HG03064 (cell line): ENCODE measurements around the gene LRP4.

Source experiments
- ATAC-seq: cut with Tn5 transposase; IDR thresholded peaks from one replicate; pipeline ENCODE4 v1.9.1; 2021; ENCODE audit warnings: low read depth; ENCODE audit not compliant: unreplicated experiment

Gene LRP4

DNA sequence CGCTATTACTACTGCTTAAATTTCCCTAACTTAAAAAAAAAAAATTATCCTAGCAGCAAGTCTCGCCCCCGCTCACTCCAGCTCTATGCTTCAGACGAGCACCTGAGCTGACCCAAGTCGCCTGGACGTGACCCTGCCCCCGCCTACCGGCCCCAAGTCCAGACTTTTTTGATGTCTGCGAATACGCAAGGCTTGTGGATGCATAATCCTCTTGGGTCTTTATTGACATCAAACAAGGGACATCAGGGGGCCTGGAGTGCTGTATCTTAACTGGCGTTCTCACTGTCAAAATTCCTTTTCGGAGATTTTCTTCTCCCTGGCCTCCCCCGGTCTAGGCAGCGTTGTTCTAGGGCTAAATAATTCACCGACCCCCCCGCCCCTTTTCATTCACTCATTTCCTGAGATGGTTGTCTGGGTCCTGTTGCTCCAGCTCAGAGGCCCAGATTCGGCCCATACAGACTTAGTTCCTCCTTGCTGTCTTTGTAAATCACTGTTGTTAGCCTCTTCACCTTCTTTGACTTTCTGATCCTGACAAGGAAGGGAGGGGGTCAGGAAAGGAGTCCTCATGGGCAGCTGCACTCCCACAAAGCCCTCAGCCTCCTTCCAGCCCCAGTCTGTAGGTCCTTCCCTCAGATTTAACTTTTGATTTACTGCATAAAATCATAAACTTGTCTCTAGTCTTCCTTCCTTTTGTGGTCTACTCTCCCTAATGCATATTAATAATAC is 601 bp upstream of the LRP4 start:
- no peak for ATAC-seq

GRCh38 chr11:46917762-46918082 is 628 bp downstream of the LRP4 start:
- ATAC-seq: no peak

DNA sequence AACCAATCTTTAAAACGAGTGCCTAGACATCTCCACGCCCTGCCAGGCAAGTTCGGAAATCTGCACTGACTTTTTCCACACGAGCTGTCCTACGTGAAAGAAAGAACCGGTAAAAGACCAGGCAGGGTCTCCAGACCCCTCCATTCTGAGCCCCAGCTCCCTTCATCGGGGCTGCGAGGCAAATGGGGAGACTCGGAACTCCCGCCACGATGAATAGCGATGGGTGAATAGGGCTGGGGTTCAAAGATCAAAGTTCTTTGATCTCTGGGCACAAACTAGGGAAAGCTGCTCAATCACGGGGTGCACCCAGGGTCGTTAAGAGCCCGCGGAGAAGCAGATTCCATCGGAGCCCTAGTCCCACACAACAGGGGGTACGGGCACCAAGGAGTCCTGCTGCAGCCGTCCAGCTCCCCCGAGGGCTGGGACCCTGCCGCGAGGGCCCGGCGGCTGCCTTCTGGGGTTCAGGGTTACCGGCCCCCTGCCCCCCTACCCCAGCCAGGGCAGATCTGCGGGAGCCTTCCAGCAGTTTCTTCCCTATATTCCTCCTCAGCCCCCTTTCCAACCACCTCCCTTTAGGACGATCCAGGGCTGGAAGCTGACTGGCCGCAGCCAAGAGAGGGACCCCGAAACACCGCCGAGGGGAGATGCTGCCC is 1.1 kb downstream of the LRP4 start:
- no peak for ATAC-seq

- ATAC-seq: no peak
Observed at GRCh38 chr11:46916286-46917108, 1.9 kb downstream of the LRP4 start.

DNA sequence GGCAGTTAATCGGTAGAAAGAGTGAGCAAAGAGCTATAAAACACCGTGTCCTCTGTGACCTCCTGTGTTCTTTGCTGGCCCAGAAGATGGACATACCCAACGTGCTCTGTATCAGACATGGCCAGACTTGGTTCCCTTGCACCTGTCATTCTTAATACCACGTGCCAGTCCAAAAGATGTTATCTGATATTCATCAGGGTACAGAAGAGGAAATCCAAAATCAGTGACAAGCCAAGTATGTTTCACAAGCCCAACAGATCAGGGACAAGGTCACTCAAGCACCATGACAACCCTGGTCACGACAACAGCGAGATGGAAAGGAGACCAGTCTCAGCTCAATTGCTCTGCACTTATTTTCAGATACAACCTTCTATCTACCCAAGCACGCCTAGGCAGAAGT is 3.4 kb downstream of the LRP4 start:
- ATAC-seq: no peak

DNA sequence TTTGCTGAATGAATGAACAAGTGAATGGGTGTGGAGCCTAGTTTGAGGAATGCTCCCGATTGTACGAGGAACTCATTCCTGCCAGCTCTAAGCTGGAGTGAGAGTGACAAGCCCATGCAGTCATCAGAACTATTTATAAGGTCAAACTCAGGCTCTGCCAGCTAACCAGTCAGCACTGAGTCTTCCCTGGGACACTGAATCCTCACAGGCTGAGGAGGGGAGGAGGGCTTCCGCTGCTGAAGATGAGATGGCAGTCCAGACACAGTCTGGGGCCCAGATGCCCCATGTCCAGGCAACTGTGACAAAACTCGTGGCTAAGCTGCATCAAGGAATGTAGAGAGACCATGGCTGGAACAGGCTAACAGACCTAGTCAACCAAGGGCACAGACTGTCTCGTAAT is 4.0 kb downstream of the LRP4 start:
- no peak for ATAC-seq

GRCh38 chr11:46913484-46913883 is 4.9 kb downstream of the LRP4 start:
- ATAC-seq: no peak

GRCh38 chr11:46912526-46913150 is 5.7 kb downstream of the LRP4 start:
- ATAC-seq: no peak

- ATAC-seq: no peak
Observed at GRCh38 chr11:46907606-46908005, 10.7 kb downstream of the LRP4 start.

- no peak for ATAC-seq
Observed at GRCh38 chr11:46906609-46907041, 11.7 kb downstream of the LRP4 start.

- ATAC-seq: no peak
Observed at GRCh38 chr11:46905806-46906205, 12.5 kb downstream of the LRP4 start.

DNA sequence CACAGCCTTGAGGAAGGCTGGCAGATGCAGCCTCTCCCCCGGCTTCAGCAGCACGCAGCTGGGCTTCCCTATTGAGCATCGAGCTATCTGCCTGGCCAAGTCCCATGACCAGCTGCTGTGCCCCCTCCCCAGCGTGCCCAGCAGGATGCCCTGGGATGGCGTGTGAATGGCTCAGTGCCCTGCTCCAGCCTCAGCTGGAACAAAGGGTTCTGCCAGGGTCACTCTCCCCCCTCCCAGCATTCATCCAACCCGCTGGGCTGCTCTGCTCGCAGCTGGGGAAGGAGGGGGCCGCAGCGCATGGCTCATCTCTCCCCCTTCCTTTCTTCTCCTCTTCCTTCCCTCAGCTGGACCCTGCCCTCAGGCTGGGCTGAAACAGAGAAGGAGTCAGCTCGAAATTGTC is 14.5 kb downstream of the LRP4 start:
- ATAC-seq: no peak

DNA sequence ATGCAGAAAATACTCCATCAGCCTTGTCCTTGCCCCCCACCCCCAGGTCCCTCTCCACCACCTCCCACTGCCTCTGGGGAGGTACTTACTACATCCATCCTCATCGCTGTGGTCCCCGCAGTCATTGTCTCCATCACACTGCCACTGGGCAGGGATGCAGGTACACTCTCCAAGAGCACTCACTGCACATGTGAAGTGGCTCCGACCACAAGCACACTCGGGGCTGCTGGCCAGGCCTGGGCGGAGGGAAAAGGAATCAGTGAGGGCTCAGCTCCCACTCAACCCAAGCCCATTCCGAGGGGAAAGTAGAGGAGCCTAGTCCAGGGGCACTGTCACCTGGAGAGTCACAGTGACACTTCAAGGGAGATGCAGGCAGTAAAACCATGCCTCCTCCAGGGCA is 15.7 kb downstream of the LRP4 start:
- no peak for ATAC-seq

- no peak for ATAC-seq
Observed at GRCh38 chr11:46901156-46901555, 17.2 kb downstream of the LRP4 start.

GRCh38 chr11:46900091-46900746 is 18.1 kb downstream of the LRP4 start:
- ATAC-seq: no peak

DNA sequence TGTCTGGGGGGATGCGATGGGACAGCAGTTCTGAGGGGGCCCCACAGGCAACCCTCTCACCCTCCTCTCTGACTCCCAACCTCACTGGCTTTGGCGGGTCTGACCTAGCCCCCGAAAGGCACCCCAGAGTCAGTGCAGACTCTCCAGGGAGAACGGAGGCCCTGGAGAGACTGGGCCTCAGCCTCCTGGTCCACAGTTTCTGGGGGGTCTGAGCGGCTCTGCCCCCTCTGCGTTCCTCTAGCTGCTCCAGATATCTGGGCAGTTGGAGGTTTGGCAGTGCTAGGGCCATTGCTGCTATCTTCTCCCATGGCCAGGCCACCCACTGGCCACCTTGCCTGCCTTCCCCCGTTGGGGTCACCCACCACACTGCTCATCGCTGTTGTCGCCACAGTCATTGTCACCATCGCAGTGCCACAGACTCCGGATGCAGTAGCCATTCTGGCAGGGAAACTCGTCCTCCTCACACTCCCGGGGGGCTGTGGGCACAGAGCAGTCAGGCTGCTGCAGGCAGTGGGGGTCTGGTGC is 18.8 kb downstream of the LRP4 start:
- no peak for ATAC-seq

GRCh38 chr11:46898396-46899095 is 19.8 kb downstream of the LRP4 start:
- no peak for ATAC-seq

DNA sequence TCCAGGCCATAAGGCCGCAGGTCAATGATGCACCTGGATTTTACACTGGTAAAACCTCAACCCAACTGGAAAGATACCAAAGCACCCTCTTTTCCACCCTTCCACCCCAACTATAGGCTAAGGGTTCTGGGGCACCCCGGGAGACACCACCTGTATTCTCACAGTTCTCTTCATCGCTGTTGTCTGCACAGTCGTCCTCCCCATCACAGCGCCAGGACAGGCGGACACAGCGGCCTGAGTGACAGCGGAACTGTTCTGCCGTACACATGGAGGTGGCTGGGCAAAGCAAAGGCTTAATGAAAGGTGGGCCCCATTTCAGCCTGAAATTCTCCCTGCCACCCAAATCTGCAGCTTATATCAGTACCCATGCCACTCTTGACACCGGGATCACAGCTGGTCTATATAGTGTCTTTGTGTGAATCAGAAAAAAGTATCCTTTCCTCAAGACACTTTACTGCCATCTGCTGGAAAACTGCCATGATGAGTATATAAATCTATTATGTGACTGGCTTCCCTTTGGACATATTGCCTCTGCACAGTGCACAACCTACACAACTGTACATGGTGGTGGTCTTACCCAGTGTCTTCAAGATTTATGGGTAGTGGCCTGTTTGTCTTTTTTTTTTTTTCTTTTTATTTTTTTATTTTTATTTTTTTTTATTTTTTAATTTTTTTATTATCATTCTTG is 21.5 kb downstream of the LRP4 start:
- no peak for ATAC-seq

DNA sequence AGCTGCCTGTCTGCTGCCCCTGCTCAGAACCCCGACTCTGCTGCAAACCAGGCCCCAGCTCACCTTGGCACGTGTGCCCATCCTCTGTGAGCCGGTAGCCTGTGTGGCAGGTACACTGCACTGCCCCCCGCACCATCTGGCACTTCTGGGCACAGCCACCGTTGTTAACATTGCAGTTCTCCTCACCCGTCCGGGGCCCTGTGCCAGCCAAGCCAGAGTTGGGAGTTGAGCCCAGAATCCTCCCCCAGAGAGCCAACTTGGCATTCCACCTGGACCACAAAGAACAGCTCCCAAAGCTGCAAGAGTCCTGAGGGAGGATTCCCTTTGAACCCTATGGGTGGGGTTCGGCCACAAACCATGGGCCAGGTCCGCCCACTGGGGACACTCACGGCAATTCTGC is 22.5 kb downstream of the LRP4 start:
- ATAC-seq: no peak
